CD4-positive, alpha-beta memory T cell (primary cell): Measurements from ENCODE around the gene PVR. TPM values are rescaled to one million over a fixed set of nuclear protein-coding genes. Genes with fewer than 3 reads are reported as not detected.

Experiments used
- microRNA-seq: library from miRNA; unstranded; fragments of <30 nt; microRNA quantifications from one replicate; pipeline ENCODE4 v1.2.0, GENCODE V29; 2021; ENCODE audit warnings: borderline replicate concordance, borderline number of aligned reads, borderline microRNAs expressed, mixed read lengths
- polyA plus RNA-seq, 2 donors: library from polyadenylated mRNA; unstranded; fragments of 300-500 nt; fragmentation: Illumina TruSeq; gene quantifications; one replicate each; pipeline ENCODE4 v1.2.3, GENCODE V29; 2021
- total RNA-seq, 2 experiments: library from RNA; stranded (reverse); gene quantifications; one replicate each; pipeline ENCODE4 v1.2.3, GENCODE V29; 2021

Gene PVR
- total and polyA plus RNA-seq, 4 experiments from 2014 or later, result 0.34 to 1.7 (median 1.0) TPM; not detected in 1

Small RNAs within 50 kb of the gene (microRNA-seq; reads per million reads assigned to microRNA genes)
- gene MIR4531, result not detected

Other genes starting within 250 kb of the PVR start
- gene ZNF285, start 242.3 kb upstream of the PVR start, total RNA-seq, result 1 to 10 TPM; 2.0 to 2.2 TPM
- gene ZNF285, start 242.3 kb upstream of the PVR start, polyA plus RNA-seq, result under 1 TPM; 0.49 to 0.75 TPM
- gene ZNF229, start 195.4 kb upstream of the PVR start, total RNA-seq, result under 1 TPM; 0.58 to 0.69 TPM
- 1 to 10 TPM in 1 of 2 donors, under 1 TPM in 1; 0.16 to 1.6 TPM for gene ZNF229, start 195.4 kb upstream of the PVR start, polyA plus RNA-seq
- 10 to 100 TPM; 17.1 to 18.0 TPM for gene ZNF180, start 143.4 kb upstream of the PVR start, total RNA-seq
- 10 to 100 TPM in 1 of 2 donors, 1 to 10 TPM in 1; 5.2 to 10.8 TPM for gene ZNF180, start 143.4 kb upstream of the PVR start, polyA plus RNA-seq
- gene CEACAM20, start 114.2 kb upstream of the PVR start, total RNA-seq, result not detected
- gene CEACAM20, start 114.2 kb upstream of the PVR start, polyA plus RNA-seq, result not detected
- not detected for gene IGSF23, start 30.3 kb upstream of the PVR start, total RNA-seq
- not detected for gene IGSF23, start 30.3 kb upstream of the PVR start, polyA plus RNA-seq
- gene CEACAM19, start 27.6 kb downstream of the PVR start, total RNA-seq, result 1 to 10 TPM; 1.3 to 1.4 TPM
- gene CEACAM19, start 27.6 kb downstream of the PVR start, polyA plus RNA-seq, result not detected
- gene CEACAM16, start 55.2 kb downstream of the PVR start, total RNA-seq, result not detected
- not detected for gene CEACAM16, start 55.2 kb downstream of the PVR start, polyA plus RNA-seq
- gene BCL3, start 104.8 kb downstream of the PVR start, total RNA-seq, result 10 to 100 TPM; 10.9 to 11.8 TPM
- gene BCL3, start 104.8 kb downstream of the PVR start, polyA plus RNA-seq, result 10 to 100 TPM in 1 of 2 donors, 1 to 10 TPM in 1; 3.9 to 15.0 TPM
- not detected for gene CBLC, start 134.0 kb downstream of the PVR start, total RNA-seq
- gene CBLC, start 134.0 kb downstream of the PVR start, polyA plus RNA-seq, result not detected
- gene BCAM, start 165.2 kb downstream of the PVR start, total RNA-seq, result not detected
- not detected for gene BCAM, start 165.2 kb downstream of the PVR start, polyA plus RNA-seq
- 1 to 10 TPM in 1 of 2 experiments, under 1 TPM in 1; 0.84 to 1.7 TPM for gene NECTIN2, start 202.4 kb downstream of the PVR start, total RNA-seq
- gene NECTIN2, start 202.4 kb downstream of the PVR start, polyA plus RNA-seq, result under 1 TPM in 1 of 2 donors, not detected in 1; 0.11 TPM
- gene TOMM40, start 247.3 kb downstream of the PVR start, total RNA-seq, result 10 to 100 TPM; 32.8 to 34.6 TPM
- 10 to 100 TPM; 30.9 to 43.6 TPM for gene TOMM40, start 247.3 kb downstream of the PVR start, polyA plus RNA-seq